DMS53 treated with DMSO at 0.1 percent for 48 hours (cell line): ENCODE data around the gene TFEB.
A peak's percentile ranks its signal among the peaks of the same experiment; 100 is the strongest.

Experiments used
- DNase-seq: peaks from one replicate; lab custom pipeline; 2025; ENCODE audit not compliant: unreplicated experiment; lab: John Stamatoyannopoulos, UW

Gene TFEB

DNA sequence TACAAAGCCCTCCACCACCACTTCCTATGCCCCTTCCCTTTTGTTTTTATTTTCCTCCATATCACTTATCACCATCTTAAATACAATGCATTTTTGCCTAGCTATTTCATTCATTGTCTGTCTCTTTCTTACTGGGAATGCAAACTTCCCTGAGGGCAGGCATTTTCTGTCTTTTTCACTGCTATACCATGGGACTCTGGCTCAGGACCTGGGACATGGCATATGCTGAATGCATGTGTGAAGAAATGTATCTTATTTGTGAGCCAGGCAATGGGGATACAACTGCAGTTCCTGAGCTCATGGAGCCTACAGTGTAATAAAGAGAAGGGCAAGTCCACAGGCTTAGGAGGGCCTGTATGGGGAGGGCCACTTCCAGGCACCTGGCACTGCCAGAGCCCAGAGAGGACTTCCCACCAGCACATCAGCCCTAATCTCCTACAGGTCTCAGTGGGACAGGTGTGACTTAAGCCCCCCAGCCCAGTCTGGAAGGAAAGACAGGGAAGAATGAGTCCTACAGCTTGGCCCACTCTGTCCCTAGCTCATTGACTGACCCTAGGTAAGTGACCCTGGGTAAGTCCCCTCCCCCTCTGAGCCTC is 43.2 kb downstream of the TFEB start:
- no peak for DNase-seq

DNA sequence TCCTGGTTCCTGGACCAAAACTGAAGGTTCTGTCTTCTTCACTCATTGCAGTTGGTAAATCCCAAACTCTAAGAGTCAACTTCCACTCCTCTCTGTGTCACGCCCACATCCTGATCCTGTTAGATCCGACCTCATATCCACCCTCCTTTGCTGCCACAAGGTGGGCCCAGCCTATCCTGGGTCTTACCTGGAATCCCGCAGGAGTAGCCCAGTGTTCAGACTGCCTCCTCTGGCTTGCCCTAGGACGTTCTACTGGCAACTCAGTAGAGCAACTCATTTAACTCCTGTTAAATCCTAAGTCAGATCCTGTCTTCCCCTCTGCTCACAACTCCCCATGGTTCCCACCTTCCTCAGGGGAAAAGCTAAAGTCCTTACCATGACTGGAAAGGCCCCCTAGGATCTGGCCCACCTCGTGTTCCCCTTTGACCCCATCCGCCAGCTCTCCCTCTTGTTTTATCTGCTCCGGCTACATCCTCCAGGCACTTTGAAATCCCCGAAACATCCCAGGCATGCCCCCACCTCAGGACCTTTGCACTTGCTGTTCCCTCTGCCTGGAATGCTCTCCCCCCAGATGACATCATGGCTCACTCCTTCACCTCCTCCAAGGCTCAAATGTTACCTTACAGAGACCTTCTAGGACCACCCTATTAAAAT is 43.9 kb downstream of the TFEB start:
- no peak for DNase-seq

DNA sequence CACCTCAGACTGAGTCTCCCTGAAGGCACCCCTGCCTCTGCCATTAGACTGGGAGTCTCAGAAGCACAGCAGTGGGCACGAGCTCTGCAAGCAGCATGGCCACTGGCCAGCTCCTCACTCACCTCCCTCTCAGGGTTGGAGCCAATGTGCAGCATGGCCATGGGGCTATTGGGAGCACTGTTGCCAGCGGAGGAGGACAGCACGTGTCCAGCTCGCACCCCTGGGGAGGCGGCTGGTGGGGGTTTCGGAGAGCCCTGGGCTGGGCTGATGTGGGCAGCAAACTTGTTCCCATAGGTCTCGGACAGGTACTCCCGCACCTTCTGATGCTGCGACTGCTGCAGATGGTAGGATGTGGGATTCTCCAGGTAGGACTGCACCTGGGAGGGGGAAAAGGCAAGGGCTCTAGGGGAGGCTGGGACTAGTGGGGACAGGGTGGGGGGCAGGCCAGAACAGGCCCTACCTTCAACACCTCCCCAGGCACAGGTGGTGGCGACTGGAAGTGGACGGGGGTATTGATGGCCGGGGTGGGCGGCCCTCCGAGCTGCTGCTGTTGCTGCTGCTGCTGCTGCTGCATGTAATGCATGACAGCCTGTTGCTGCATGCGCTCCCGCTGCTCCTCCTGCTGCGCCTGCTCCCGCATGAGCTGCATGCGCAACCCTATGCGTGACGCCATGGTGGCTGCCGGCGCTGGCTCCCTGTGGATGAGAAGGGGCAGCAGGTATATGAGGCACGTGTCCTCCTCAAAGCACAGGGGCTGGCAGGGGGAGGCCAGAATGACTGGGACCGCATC is 44.7 kb downstream of the TFEB start:
- no peak for DNase-seq

DNA sequence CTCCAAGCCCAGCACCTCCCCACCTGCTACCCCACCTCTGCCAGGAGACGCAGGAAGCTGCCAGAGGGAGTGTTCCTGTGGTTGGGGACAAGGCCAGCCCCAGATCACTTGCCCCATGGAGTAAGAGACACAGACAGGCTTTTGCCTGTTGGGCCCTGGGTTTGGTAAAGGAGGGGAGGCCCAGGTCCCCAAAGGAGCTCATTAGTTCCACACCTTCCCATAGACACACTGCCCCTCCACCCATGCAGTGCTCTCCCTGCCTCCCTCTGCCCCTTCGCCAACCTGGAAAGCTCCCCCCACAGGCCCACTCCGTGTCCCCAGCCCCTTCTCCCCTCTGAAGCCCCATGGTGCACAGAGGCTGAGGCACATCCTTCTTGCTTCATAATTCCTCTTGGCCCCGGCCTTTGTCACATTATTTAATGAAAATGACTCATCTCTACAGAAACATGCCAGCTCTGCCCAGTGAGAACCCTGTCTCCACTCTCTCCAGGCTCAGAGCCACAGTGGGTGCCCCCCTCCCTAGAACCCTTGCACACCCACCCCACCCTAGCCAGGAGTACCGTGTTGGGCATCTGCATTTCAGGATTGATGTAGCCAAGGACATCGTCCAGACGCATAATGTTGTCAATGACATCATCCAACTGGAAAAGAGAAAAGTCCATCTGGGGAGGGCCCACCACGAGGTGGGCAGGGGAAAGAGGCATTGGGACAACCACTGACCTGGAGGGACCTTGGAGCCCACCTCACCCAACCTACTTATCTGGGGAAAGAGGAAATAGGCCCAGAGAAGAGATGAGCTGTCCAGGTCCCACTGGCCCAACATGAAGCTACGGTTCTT is 46.0 kb downstream of the TFEB start:
- DNase-seq, result no peak

DNA sequence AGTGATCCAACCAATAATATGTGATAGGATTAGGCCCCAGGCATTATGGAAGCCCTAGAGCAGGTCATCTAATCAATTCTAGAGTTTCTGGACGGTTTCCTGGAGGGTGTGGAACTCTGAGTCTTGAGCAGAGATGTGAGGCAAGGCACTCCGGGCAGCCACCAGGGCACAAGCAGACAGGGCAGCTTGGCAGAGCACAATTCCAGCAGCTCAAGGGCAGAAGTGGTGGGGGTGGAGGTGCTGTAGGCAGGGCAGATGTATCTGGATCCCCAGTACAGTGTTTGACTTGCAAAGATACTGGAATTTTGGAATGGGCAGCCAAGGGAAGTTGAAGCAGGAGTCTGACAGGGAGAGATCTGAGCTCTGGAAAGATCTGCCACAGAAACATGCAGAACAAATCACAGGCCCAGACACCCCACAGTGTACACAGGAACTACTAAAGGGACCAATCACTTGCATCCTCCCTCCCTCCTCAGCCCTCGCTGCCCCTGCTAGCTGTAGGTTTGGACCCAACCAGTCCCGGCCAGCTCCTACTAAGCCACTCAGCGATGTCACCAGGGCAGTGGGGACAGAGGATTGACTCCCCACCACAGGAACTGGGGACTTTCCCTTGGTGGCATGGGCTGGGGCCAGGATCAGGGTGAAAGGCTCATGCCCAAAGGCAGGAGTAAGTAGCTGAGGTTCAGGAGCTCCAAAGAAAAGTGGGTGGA is 47.0 kb downstream of the TFEB start:
- DNase-seq, result no peak

DNA sequence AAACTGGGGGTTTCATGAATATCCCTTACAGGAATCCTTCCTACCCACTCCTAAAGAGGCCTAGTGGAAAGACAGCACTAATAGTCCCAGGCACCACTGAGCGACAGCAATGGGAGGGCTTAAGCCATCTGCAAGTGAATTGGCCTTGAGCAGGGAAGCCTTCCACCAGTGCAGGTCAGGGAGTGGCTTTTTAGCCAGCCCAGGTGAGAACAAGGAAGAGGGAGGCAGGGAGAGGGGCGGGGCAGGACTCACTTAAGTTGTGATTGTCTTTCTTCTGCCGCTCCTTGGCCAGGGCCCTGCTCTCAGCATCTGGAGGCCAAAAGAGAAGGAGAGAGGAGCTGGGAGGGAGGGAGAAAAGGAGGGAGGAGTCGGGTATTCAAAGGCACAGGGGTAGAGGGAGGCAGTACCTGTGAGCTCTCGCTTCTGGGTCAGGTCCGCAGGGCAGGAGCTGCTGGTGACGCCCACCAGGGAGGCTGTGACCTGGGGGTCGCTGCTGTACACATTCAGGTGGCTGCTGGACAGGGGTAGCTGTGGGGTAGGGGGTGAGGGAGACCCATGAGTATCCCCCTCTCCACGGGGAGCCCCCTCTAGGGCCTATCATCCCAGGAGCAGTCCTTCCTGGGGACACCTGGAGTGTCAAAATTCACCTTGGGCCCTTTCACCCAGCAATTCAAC is 47.8 kb downstream of the TFEB start:
- DNase-seq, result no peak

DNA sequence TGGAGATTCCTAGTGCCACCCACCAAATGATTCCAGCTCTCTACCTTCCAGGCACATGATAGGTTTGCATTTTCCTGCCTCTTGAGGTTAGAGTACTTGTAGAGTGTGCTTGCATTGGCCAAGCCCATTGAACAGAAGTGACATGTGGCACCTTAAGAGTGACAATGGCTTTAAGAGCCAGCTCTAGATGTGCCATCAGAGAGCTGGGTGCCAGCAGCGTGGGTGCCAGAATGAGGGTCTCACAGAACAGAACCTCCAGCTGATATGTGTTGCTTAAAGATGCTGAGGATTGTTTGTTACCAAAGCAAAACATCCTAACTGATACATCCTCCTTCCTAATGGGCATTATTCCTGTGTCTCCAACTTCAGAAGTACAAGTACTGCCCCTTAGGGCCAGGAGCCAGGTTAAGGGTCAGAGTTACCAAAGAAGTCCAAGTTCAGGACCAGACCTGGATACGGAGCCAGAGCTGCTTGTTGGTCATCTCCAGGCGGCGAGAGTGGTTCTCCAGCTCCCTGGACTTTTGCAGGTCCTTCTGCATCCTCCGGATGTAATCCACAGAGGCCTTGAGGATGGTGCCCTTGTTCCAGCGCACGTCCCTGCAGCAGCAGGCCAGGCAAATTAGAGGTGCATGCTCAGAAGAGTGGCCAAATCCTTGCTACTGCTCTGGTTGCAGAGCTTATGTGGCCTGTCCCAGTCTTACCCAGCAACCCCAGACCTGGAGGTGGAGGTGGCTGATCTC is 49.6 kb downstream of the TFEB start:
- DNase-seq, result no peak

DNA sequence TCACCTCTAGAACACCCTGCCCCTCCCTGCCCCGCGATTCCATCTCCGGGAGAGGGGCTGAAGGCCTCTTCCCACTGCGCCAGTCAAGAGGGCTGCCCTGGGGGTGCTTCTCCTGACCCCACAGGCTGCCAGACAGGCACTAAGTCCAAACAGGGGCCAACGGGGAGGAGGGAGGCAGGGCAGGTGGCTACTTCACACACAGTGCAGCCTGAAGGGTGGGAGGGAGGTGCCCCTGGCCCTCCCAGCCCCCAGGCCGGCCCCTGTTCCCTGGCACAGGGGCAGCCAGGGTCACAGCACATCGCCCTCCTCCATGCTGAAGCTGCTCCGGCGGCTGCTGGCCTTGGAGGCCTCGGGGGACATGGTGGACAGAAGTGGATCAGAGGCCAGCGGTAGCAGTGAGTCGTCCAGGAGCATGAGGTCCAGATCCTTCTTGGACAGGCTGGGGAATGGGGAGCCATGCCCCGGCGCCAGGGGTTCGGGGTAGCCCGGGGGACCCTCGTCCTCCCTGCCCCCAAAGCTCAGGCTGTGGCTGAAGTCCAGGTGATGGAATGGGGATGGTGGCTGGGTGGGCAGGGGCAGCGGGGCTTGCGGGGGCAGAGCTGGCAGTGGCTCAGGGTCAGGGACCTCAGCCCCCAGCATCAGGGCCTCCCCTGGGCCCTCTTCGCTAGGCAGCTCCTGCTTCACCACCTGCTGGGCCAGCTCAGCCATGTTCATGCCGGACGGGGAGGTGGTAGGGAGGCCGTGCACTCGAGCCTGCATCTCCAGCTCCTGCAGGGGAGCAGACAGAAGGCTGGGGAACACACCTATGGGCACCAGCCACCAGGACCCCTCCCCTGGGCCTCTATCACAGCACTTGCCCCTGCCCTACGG is 50.9 kb downstream of the TFEB start:
- no peak for DNase-seq

DNA sequence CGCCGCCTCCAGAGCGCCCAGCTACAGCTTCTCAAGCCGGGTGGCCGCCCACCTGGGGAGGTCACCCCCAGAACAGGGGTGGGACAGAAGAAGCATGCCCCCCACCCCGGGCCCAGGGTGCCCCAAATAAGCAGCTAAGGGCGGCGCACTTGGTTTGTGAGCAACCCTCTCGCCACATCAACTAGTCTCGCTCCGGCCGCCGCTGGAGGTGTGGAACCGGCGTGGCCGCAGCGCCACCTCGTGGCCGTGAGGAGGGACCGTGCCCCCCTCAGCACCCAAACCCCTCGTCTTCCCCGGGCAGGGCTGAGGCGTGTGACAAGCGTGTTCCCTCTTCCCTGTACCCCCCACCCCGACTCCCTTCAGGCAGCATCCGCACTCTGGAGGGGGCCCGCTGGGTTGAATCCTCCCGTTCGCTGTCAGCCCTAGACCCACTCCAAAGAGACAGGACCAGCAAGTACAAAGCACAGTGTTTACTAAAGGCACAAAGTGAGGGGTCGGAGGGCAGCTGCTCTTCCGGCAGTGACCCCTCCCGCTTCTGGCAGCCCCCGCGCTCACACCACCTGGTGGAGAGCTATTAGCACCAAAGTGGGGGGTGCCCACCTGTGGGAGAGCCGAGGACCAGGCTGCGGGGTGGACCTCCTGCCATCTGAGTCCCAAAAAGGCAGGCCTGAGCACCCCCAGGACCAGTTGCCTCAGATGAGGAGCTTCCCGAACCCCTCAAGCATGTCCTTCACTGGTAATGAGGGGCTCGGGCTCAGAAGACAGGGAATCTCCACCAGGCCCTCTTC is 51.7 kb downstream of the TFEB start:
- peak; percentile 71 for DNase-seq

DNA sequence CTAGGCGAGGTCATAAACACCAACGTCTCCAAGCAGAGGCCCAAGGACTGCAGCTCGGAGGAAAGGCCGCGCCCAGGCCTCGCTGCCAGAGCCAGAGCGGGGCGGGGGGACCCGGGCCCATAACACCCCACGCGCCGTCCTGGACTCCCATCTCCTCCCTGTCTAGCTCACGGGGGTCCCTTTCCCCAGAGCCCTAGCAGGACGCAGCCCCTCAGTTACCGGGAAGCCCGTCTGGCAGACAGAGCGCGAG is 52.2 kb downstream of the TFEB start:
- no peak for DNase-seq

DNA sequence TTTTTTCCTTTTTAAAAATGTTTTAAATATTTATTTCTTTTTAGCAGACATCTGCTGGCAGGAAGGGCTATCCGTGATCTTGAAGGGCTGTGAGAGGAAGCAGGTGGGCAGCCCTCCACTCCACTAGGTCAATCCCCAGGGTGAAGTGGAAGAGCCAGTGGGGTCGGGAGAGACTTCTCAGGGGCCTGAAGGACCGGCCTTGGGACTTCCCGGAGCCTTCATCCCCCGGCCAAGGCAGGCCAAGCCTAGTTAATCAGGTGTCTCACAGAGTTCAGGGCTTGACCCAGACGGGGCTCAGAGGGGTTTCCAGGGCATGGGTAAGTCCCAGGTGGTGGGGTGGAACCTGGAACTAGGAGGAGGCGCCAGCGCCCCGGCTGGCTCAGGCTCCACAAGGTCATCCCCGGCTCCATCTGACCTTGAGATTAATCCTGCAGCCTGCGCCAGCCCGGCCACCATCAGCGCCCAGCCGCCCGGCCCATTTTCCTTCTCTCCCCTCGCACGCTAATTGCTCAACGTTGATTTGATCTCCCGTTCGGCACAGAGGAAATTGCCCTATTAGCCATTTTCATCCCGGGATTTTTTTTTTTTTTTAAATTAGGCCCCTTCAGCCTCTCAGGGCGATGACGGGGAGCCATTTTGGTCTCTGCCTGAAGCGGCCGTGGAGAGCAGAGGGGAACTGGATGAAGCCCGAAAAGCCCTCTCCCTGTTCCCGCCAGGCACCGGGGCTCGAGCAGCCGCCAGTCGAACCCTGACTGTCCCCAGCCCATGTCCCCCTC is 52.7 kb downstream of the TFEB start:
- DNase-seq, result peak; percentile 62

DNA sequence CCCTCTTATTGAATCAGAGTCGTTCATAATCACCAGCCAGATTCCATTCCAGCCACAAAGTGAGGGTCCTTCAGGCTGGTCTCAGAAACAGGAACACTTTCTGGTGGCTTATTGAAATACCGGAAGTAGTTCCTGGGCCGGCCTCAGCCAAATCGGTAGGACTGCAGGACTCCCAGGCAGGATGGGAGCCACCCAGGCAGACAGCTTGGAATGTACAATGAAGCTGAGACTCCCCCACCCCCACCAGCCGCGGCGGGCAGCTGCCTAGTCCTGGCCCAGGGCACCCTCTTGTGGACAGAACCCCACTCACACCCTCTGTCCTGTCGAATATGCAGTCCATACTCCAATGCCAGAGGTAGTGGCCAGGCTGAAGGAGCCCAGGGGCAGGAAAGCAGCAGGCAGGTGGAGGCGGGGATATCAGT is 53.3 kb downstream of the TFEB start:
- DNase-seq, result peak; percentile 91

DNA sequence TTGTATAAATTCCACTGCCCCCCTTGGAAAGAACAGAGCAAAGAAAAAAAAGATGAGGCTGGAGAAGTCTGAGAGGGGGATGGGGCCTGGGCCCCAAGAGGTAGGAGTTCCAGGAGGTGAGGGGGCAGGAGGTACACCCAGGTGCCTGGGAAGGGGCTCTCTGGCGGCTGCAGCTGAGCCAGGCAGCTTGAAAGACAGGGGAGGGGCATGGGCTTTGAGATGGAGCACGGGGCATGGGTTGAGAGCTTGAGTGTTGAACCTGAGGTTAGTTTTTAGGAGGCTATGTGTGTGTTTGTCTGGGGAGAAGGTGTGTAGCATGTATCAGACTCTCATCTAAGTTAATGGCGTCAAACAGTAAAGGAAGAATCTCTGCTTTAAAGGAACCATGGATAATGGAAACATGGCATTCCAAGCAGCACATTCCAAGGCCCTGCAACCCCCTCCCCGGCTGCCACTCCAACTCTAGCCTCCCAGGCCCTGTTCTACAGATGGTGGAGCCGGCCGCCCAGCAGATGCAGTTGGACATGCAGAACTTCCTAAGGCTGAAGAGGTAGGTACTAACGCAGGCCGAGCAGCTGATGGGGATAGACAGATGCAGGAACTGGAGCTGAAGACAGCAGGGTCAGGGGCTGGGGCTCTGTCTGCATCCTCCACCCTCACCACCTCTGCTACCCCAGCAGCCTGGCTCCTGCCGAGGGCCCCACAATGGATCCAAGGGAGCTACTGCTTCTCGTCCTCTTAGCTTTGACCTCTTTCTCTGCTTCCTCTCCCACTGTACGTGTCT is 55.0 kb downstream of the TFEB start:
- no peak for DNase-seq

DNA sequence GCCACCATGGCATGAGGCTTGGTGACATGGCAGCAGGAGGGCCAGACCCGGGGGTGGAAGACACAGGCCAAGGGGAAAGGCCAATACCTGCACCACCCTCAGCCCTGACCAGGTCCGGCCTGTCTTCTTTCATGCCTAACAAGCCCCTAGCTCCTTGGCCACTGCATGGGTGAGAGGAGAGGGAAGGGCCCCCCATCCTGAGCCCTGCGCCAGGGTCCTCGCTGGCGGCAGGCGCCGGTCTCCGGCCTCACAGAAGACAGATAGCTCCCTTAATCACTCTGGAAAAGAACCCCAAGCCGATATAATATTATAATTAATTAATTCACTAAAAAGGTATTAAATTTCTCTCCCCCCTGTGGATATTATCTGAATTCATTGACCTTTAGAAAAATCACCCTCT is 55.7 kb downstream of the TFEB start:
- DNase-seq, result no peak

DNA sequence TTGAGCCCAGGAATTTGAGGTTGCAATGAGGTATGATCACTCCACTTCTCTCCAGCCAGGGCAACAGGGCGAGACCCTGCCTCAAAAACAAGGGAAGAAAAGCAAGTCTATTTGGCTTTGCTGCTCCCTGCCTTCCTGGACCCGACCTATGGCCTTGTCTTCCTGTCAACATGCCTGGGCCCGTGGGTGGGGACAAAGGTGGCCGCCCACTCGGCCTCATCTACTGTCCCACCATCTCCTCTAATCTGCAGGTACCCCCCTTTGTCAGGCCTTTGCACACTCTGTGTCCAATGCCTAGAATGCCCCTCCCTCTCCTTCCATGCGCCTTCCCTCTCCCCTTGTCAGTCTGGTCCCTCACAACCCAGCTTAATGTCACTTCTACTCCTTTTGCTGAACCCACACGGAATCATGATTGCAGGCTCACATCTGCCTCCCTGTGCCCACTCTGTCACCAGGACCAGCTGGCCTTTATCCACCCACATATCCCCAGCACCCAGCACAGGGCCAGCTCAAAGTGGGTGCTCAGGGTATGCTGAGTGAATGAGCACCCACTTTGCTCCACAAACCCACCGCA is 56.8 kb downstream of the TFEB start:
- DNase-seq, result no peak
